HG03378 (cell line): ENCODE measurements around the gene TTC28.
"Not testable (repeated sequence)": the region's sequence is repeated elsewhere in the genome, so short reads cannot be mapped to it uniquely, and the experiment has no call there.

Source experiments
- ATAC-seq: cut with Tn5 transposase; IDR thresholded peaks from one replicate; pipeline ENCODE4 v1.9.1; 2021; ENCODE audit warnings: mild to moderate bottlenecking, moderate library complexity; ENCODE audit not compliant: unreplicated experiment

TTC28 gene

DNA sequence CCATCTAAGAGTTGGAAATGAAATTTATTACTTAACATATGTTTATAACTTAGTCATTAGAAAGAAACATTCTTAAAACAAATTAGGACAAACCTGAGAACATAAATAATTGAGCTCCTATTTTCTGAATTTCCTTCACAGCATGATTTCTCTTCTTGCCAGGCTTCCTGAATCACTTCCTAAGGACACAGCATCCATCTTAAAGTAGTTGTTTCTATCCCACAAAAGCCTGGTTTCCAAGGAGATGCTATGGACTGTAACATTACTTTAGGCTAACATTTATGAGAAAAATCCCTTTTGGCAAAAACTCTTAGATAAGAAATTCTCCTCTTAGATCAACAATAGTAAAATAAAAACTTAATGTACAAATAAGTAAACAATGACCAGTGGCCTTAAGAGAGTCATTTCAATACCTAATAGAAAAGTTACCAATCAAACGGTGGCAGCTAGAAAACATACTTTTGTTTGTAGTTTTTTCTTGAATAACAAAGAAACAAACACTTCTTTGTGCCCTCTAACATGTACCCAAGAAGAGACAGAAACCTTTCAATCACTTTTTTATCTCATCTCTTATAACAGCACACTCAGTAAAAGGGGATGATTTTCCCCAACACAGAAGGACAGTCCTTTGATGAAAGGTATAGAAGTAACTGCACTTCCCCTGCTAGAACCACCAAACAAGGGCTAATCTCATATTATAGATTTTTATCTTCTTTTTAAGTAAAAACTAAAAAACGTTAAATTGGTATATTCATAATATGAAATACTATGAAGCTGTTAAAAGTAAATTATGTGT lies 74.5 kb downstream of the TTC28 start:
- ATAC-seq, result no peak

DNA sequence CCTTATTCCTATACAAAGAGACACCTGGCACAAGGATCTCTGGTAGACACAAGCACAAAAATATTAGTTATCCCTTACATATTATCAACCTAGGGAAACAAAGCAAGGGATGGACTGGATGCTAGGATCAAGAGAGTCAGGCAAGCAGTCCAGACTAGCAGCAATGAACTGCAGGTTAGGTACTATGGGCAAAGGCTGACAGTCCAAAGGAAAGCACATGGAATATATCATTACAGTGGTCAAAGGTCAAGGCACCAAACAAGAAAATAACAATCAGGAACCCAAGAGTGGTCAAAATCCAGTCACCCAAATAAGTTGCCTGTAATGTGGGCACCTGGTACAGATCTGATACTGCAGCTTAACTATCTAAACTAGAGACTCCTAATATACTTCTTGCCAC lies 77.7 kb downstream of the TTC28 start:
- ATAC-seq, result no peak

DNA sequence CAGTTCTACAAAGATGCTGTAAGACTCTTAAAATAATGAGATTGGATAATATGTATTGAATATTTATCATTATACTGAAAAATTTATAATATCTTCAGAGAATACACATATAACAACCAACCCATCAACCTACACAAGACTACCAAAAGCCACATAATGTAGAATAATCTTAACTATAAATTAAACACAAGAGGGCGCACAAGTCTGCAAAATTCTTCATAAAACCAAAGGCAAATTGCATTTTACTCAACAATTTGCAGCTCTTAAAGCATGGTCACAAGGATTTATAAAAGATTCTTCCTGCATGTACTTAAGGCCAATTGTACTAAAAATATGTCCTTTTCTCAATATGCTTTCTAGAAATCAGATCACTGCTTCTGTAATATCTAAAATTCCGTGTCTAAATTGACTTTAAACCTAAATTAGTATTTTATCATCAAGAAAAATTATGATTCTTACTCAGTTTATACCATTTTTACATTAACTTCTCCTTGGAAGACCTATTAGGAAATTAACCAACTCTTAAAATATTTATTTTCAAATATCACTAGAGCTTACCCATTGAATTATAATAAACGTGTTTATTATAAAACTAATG lies 79.0 kb downstream of the TTC28 start:
- ATAC-seq, result no peak

DNA sequence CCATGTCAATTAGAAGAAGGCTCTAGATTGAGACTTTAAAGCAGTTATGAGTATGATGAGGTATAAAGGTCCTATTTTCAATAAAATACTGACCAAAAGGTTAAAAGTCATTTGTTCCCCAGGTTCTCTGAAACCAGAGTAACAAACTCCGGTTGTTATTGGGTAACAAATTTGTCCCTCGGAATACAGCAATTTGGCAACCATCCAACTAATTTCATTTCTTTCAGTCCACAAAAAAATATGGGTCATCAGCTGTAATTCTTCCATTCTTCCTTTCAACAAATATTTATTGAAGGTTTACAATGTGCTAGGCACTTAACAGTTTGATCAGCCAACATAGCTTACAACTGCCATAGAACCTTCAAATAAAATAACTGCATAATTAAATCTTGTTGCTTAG lies 79.9 kb downstream of the TTC28 start:
- ATAC-seq, result no peak

DNA sequence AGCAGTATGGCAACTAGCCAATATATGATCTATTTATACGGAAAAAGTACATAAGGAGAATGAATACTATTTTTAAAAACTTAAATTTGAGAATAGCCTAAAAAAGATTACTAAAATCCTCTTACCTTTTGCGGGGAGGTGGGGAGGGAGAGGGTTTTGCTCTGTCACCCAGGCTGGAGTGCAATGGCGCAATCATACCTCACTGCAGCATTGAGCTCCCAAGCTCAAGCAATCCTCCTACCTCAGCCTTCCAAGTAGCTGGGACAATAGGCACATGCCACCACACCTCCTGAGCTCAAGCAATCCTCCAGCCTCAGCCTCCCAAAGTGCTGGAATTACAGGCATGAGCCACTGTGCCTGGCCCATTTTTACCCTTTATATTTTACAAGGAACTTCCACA lies 82.0 kb downstream of the TTC28 start:
- no peak for ATAC-seq

DNA sequence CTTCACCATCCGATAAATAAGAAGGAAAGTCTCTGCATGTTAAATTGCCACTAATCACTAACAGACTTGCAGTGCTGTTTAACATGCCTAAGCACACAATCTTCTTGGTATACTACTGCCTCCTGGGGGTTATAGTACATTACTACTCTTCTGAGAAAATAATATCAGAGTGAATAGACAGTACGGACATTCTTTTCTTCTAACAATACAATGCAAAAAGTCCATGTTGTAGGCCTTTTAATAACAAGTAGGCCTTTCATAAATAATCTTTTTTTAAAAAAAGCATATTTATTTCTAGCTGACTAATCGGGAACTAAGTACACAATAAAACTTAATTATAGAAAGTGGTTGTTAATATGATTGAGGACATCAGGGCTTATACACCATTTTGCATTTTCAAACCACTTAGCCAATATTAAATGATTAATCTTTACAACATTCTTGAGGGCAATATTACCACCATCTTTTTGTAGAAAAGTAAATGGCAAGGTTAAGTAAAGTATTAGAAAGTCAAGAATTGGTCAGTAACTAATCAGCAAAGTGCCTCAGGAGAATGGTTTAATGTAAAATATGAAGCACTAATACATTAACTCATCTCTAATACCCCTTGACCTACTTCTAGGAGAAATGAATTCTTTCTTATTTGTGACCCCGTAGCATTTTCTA lies 84.7 kb downstream of the TTC28 start:
- no peak for ATAC-seq

DNA sequence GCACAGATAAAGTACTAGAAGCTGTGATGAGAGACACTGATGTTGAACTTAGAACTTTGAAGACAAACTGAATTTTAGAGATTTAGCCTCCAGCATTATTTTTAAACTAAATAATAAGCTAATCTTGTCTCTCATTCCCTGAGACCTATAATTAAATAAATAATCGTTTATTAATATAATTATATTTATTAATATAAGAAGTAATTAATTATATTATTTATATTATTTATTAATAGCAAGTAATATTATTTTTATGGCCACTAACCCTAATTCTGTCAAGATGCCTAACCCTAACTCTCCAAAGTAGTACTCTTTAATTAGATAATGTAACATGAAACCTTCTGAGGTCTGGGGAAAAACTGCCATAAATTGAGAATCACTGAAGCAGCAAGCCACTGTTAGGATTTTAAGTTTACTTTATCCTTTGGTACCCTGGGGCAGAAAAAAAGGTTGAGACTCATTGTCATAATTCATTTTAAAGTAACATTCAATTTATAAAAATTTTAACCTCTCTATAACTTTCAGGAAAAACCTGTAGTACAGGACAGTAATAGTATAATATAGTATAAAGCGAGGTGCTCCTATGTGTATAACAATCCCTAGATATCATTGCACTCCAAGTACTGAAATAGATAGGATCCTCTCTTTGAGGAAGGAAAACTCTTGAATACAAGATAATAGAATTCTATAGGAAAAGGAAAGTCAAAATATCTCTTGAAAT lies 85.4 kb downstream of the TTC28 start:
- ATAC-seq, result no peak

DNA sequence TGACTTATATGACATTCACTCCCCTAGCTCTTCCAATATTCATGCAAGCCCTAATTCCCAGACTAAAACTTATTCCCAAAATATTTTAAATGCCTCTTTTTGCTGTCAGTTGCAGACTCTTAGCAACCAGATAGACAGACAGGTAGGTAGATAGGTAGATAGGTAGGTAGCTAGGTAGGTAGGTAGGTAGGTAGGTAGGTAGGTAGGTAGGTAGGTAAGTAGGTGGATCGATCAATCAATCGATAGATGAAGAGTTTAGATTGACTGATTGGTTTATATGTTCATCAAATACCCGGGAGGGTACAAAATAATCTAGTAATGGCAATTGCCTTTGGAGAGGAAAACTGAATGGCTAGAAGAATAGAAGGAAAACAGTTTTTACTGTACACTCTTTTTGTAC lies 86.3 kb downstream of the TTC28 start:
- ATAC-seq, result no peak

DNA sequence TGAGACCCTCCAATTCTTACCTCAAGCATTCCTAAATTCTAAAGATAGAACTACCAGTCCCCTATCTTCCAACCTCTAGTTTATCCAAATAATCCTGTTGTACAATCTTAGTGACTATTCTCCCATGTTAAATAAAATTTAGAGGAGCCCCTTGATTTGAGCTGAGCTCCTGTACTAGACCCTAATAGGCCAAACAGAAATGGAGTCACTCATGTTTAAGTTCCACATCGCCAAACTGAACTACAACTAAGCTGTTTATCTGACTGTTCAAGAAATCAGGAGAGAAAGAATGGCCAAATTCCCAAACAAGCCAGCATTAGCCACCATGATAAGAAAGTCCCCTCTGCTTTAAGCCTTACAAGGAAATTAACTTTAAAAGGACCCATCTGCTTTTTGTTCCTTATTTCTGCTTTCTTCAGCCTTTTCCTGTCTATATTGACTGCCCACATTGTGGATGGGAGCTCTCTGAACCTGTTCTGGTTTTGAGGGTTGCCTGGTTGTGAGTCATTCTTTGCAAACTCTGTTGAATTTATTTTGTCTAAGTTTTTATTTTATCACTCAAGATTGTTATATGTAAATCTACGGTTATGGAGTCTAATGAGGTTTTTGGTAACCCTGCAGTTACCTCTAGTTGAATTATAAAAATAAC lies 90.4 kb downstream of the TTC28 start:
- ATAC-seq, result no peak

DNA sequence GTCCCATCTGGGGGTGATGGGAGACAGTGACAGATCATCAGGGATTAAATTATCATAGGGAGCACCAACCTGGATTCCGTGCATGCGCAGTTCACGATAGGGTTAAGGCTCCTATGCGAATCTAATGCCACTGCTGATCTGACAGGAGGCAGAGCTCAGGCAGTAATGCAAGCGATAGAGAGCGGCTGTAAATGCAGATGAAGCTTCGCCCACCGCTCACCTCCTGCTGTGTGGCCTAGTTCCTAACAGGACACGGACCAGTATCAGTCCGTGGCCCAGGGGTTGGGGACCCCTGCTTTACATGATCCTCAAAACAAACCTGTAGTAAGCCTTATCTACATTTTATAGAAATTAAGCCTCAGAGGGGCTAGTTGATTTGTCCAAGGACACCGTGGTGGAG lies 94.3 kb downstream of the TTC28 start:
- no peak for ATAC-seq

DNA sequence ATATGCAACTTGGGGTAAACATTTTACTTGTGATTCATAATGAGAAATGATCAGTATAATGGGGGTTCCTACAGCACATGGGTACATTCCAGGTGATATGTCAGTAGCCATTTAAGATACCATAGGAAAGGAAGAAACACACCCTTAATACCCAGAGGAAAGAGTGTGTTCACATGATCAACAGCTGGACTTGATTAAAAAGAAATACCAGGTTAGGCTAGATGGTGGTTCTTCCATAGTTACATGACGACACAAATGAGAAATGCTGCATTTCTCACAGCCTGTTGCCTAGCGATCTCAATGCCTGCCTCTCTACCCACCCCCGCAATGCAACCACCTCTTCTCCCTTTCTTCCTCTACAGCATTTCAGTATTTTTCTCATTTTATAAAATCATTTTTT lies 96.8 kb downstream of the TTC28 start:
- ATAC-seq, result no peak

DNA sequence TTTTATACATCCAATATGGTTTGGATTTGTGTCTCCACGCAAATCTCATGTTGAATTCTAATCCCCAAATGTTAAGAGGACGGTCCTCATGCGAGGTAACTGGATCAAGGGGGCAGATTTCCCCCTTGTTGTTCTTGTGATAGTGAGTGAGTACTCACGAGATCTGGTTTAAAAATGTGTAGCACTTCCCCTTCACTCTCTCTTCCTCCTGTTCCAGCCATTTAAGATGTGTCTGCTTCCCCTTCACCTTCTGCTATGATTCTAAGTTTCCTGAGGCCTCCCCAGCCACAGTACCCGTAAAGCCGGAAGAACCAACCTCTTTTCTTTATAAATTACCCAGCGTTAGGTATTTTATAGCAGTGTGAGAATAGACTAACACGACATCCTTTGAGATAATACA lies 98.6 kb downstream of the TTC28 start:
- ATAC-seq, result no peak

DNA sequence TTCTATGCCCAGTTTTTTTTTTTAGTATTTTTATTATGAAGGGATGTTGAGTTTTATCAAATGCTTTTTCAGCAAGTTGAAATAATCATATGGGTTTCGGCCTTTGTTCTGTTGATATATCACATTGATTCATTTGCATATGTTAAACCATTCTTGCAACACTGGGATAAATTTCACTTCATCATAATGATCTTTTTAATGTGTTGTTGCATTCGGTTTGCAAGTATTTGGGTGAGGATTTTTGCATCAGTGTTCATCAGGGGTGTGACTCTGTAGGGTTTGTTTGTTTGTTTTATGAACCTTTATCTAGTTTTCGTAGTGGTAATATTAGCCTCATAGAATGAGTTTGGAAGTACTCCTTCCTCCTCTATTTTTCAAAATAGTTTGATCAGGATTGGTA lies 103.5 kb downstream of the TTC28 start:
- ATAC-seq, result no peak

DNA sequence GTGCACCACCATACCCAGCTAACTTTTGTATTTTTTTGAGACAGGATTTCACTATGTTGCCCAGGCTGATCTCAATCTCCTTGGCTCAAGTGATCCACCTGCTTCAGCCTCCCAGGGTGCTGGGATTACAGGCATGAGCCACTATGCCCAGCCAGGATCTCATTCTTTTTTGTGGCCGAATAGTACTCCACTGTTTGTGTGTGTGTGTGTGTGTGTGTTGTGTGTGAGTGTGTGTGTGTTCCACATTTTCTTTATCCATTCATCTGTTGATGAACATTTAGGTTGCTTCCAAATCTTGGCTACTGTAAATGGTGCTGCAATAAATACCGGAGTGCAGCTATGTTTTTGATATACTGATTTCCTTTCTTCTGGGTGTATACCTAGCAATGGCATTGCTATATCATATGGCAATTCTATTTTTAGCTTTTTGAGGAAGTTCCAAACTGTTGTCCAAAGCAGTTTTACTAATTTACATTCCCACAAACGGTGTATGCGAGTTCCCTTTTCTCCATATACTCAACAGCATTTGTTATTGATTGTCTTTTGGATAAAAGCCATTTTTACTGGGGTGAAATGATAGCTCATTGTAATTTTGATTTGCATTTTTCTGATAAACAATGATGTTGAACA lies 105.4 kb downstream of the TTC28 start:
- ATAC-seq, result no peak

DNA sequence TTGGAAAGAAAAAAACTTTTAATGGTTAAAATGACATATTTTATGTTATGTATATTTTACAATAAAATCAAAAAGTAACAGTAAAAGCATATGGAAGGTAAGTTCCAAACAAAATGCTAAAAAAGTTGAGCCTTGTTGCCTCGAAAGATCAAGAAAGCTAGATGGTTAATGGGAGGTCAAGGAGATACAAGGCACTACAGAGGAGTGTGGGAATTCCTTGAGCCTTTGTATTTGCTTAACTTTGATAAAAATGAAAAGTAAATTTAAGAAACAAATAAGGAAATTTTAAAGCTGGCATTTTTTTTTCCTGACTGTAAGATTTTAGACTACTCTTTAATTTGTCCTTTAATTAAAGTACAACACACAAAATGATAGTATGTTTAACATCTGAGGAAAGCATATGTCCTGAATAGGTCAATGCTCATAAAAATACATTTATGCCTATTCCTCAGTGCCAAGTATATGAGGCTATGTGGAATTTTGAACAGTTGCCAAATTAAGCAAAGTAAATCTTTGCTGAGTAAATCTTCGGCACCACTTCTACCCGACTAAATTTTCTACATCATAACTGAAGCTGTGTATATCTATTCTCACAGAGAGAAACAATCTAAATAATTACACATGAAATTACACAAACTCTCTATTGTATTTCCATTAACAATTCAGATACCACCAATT lies 108.8 kb downstream of the TTC28 start:
- no peak for ATAC-seq

DNA sequence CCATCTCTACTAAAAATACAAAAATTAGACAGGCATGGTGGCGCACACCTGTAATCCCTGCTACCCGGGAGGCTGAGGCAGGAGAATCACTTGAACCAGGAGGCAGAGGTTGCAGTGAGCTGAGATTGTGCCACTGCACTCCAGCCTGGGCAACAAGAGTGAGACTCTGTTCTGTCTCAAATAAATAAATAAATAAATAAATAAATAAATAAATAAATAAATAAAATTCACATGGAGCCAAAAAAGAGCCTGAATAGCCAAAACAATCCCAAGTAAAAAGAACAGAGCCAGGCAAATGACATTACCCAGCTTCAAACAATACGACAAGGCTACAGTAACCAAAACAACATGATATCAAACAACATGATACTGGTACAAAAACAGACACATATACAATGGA lies 110.7 kb downstream of the TTC28 start:
- not testable (repeated sequence) for ATAC-seq

DNA sequence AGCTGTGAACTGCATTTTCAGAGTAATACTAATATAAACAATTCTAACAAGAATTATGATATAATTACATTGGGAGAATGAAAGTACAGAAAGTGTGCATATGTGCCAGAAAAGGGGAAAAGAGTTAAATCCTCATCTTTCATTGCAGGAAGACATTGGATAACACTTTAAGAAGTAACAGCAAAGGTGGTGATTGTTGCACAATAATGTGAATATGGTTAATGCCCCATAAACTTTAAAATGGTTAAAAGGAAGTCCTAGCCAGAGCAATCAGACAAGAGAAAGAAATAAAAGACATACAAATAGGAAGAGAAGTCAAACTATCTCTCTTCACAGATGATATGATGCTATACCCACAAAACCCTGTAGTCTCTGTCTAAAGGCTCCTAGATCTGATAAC lies 111.5 kb downstream of the TTC28 start:
- ATAC-seq, result no peak

DNA sequence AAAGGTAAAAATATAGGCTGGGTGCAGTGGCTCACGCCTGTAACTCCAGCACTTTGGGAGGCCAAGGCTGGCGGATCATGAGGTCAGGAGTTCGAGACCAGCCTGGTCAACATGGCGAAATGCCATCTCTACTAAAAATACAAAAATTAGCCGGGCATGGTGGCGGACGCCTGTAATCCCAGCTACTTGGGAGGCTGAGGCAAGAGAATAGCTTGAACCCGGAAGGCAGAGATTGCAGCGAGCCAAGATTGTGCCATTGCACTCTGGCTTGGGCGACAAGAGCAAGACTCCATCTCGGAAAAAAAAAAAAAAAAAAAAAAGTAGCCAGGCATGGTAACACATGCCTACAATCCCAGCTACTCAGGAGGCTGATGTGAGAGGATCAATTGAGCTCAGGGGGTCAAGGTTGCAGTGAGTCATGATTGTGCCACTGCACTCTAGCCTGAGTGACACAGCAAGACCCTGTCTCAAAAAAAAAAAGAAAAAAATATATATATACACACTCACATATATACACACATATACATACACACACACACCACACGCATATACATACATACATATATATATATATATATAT lies 112.6 kb downstream of the TTC28 start:
- ATAC-seq, result not testable (repeated sequence)

DNA sequence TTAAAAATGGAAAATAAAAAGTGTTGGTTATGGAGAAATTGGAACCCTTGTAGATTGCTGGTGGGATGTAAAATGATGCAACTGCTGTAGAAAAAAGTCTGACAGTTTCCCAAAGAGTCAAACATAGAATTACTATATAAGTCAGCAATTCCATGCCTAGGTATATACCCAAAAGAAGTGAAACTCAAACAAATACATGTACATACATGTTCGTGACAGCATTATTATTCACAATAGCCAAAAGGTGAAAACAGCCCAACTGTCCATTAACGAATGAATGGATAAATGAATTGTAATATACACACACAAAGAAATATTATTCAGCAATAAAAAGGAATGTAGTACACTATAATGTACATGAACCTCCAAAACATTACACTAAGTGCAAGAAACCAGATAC lies 116.0 kb downstream of the TTC28 start:
- ATAC-seq, result no peak

DNA sequence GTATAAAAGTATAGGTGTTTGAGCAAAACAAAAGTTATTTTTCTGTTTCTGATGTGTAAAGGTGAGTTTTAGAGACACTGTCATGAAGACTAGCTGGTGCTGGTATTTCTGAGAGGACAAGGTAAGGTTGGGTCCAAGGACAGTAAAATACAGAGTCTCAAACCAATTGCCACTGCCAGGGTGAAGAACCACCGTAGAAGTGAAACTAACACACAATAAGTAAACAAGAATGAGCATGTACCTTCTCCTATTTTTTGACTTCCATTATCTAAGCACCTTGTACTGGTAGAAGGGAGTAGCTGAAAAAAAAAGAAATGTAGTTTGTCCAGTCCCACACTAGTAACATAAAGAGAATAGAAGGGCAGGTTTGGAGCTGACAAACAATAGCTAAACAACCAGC lies 117.3 kb downstream of the TTC28 start:
- ATAC-seq, result no peak
